Panc1 (cell line): Measurements from ENCODE around the gene LONP1.

Source experiments
- CTCF ChIP-seq: fragments of 450-650 bp; IDR thresholded peaks from 2 replicates; pipeline ENCODE4 v1.5.1; 2017; ENCODE audit warnings: mild to moderate bottlenecking
- POLR2AphosphoS5 ChIP-seq: IDR thresholded peaks from 2 replicates; pipeline ENCODE4 v1.6.1; 2012; ENCODE audit warnings: mild to moderate bottlenecking, low read depth, low read length, moderate library complexity
- TCF7L2 ChIP-seq: IDR thresholded peaks from 2 replicates; pipeline ENCODE4 v1.6.1; 2011; ENCODE audit warnings: mild to moderate bottlenecking, low read depth, low read length, inconsistent platforms
- TF ChIP-seq, protein P1 (sequence below), 2 experiments: IDR thresholded peaks; 2 replicates each; pipeline ENCODE4 v1.6.1; 2011 to 2012; ENCODE audit warnings: low read depth in 2 of 2, control low read depth in 1 of 2, low read length in 1 of 2, mild to moderate bottlenecking in 1 of 2, moderate library complexity in 1 of 2; ENCODE audit not compliant: insufficient read depth in 1 of 2

GRCh38 chr19:5765220-5765619, 45.3 kb upstream of the LONP1 start:
- TF ChIP-seq CTCF (no peak), TCF7L2 (no peak), POLR2AphosphoS5 (no peak)
- TF ChIP-seq, protein P1, sequence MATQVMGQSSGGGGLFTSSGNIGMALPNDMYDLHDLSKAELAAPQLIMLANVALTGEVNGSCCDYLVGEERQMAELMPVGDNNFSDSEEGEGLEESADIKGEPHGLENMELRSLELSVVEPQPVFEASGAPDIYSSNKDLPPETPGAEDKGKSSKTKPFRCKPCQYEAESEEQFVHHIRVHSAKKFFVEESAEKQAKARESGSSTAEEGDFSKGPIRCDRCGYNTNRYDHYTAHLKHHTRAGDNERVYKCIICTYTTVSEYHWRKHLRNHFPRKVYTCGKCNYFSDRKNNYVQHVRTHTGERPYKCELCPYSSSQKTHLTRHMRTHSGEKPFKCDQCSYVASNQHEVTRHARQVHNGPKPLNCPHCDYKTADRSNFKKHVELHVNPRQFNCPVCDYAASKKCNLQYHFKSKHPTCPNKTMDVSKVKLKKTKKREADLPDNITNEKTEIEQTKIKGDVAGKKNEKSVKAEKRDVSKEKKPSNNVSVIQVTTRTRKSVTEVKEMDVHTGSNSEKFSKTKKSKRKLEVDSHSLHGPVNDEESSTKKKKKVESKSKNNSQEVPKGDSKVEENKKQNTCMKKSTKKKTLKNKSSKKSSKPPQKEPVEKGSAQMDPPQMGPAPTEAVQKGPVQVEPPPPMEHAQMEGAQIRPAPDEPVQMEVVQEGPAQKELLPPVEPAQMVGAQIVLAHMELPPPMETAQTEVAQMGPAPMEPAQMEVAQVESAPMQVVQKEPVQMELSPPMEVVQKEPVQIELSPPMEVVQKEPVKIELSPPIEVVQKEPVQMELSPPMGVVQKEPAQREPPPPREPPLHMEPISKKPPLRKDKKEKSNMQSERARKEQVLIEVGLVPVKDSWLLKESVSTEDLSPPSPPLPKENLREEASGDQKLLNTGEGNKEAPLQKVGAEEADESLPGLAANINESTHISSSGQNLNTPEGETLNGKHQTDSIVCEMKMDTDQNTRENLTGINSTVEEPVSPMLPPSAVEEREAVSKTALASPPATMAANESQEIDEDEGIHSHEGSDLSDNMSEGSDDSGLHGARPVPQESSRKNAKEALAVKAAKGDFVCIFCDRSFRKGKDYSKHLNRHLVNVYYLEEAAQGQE (IDR thresholded peaks at IDR 0.05; ENCODE audit: insufficient read depth in 1 of 2, low read depth in 2 of 2, low read length in 1 of 2), result no peak
